GM12891 (cell line): ENCODE measurements around the gene RXFP4.
A peak's percentile ranks its signal among the peaks of the same experiment; 100 is the strongest.
"Not testable (repeated sequence)": the region's sequence is repeated elsewhere in the genome, so short reads cannot be mapped to it uniquely, and the experiment has no call there.

Experiments used
- DNase-seq: peaks from one replicate; pipeline ENCODE4 v3.0.0; 2011; ENCODE audit warnings: low spot score; ENCODE audit not compliant: insufficient read length
- FAIRE-seq: peaks from 2 replicates; lab custom pipeline; 2011; peaks lifted over from hg19 to GRCh38; lab: Jason Lieb, UNC
- PAX5 ChIP-seq: IDR thresholded peaks from 2 replicates; pipeline ENCODE4 v1.6.1; 2011; ENCODE audit warnings: low read length, moderate library complexity, mild to moderate bottlenecking; ENCODE audit not compliant: insufficient read depth, severe bottlenecking
- POLR2A ChIP-seq: IDR thresholded peaks from 2 replicates; pipeline ENCODE4 v1.6.1; 2011; ENCODE audit warnings: low read depth, low read length, control low read depth
- POLR2AphosphoS5 ChIP-seq: IDR thresholded peaks from 2 replicates; pipeline ENCODE4 v1.6.1; 2011; ENCODE audit warnings: low read depth, low read length, control low read depth
- POU2F2 ChIP-seq: IDR thresholded peaks from 2 replicates; pipeline ENCODE4 v1.6.1; 2011; ENCODE audit warnings: low read depth, mild to moderate bottlenecking, control low read depth, low read length, moderate library complexity
- SPI1 ChIP-seq: IDR thresholded peaks from 2 replicates; pipeline ENCODE4 v1.6.1; 2011; ENCODE audit warnings: low read depth, low read length, control low read depth
- TAF1 ChIP-seq: IDR thresholded peaks from 2 replicates; pipeline ENCODE4 v1.6.1; 2011; ENCODE audit warnings: low read depth, low read length, control low read depth

Gene RXFP4

DNA sequence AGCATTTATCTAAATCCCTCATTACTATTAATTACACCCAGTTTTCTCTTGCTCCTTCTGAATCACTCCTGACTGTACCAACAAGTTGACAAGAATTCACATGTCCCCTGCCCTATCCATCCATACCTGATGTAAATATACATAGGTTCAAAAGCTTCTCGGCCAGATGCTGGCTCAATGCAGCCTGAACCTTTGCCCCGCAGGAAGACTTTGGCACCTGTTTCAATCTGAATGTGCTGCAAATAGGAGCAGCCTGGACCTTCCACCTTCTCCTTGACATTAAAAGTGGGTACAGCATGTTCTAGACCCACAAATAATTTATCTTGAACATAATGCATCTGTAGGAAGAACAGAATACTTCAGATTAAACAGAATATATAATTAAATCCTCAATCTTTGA lies 15.9 kb upstream of the RXFP4 start:
- TF ChIP-seq POLR2A (no peak), POU2F2 (no peak), PAX5 (no peak), TAF1 (no peak), SPI1 (no peak), POLR2AphosphoS5 (no peak)
- DNase-seq = no peak
- FAIRE-seq = no peak

DNA sequence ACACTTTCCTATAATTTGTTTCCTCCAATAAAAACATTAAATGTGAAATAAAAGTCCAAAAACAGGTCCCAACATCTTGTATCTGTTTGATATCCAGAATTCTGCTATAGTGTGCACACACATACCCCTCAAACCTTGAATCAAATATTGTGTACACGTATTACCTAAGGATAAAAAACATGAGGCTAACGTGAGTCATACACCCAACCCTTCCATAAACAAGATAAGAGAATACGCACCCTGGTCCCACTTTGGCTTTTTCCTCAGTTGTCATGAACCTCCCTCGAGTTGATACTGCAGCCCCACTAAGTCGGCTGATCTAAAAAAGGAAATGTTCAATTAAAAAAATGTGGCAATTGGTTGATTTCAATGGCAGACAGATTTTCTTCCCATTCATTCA lies 12.4 kb upstream of the RXFP4 start:
- TF ChIP-seq POU2F2 (no peak), PAX5 (no peak), SPI1 (no peak), TAF1 (no peak), POLR2A (no peak), POLR2AphosphoS5 (no peak)
- no peak for DNase-seq
- no peak for FAIRE-seq

DNA sequence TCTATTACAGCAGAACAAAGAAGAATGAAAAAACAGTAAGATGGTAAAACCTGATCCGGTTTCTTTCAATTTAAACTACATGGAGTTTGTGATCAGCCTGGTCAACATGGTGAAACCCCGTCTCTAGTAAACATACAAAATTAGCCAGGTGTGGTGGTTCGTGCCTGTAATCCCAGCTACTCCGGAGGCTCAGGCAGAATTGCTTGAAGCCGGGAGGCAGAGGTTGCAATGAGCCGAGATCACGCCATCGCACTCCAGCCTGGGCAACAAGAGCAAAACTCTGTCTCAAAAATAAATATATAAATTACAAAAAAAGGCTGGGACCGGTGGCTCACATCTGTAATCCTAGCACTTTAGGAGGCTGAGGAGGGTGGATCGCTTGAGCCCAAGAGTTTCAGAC lies 10.7 kb upstream of the RXFP4 start:
- not testable (repeated sequence) for FAIRE-seq

DNA sequence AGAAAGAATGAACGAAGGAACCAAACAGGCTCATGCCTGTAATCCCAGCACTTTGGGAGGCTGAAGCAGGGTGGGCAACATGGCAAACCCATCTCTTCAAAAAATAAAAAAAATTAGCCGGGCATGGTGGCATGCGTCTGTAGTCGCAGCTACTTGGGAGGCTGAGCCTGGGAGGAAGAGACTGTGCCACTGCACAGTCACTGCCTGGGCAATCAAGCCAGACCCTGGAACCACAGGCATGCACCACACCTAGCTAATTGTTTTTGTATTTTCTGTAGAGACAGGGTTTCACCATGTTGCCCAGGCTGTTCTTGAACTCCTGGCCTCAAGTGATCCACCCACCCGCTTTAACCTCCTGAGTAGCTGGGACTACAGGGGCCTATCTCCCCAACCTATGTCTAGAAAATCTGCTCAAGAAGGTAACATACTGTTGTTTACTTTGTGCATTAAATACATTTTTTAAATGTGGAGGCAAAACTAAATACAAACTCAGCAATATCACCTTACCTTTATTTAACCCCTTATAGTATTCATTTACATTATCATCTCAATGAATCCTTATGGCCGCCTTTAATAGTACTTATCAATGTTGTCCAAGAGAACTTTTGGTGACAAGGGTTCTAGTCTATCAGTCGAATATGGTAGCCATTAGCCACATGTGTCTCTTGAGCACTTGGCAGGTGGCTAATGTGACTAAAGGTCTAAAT lies 10.0 kb upstream of the RXFP4 start:
- TF ChIP-seq PAX5 = no peak
- TF ChIP-seq POLR2AphosphoS5 = 0 out of 2 replicates have a peak, but pooled peaks have one; percentile 54
- TF ChIP-seq POU2F2 = no peak
- TF ChIP-seq POLR2A = peak; percentile 31; the same call in 1 of the 2 replicates
- TF ChIP-seq SPI1 = no peak
- TF ChIP-seq TAF1 = no peak
- FAIRE-seq (no peak), DNase-seq (no peak)

More for the DNA sequence above, 10.7 kb upstream of the RXFP4 start:
- DNase-seq = not testable (repeated sequence)

DNA sequence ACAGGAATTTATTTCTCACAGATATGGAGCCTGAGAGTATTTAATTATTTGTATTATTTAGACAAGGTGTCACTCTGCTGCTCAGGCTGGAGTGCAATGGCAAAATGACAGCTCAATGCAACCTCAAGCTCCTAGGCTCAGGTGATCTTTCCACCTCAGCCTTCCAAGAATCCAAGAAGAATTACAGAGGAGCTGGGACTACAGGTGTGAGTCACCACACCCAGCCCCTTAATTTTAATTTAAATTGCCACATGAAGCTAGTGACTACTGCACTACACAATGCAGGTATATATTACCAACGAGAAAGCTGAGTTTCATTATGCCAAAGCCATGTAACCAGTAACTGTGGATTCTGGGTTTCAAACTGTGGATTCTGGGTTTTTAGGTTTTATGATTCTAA lies 9.4 kb upstream of the RXFP4 start:
- no peak for FAIRE-seq
- DNase-seq = no peak
- TF ChIP-seq SPI1 = no peak
- TF ChIP-seq TAF1 = no peak
- TF ChIP-seq POU2F2 = no peak
- no peak for TF ChIP-seq POLR2AphosphoS5
- TF ChIP-seq POLR2A = no peak
- TF ChIP-seq PAX5 = no peak

DNA sequence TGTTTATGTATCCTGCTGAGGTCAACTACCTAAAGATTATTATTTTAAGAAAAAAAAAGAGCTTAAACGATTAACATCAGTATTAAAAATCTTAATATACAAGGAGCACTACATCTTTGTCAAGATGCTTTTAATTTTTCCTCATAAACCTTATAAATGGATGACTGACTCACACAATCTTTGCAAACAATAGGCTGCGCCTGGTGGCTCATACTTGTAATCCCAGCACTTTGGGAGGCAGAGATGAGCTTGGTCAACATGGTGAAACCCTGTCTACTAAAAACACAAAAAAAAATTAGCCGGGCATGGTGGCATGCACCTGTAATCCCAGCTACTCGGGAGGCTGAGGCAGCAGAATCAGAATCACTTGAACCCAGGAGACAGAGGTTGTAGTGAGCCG lies 9.0 kb upstream of the RXFP4 start:
- FAIRE-seq (no peak), DNase-seq (no peak)
- TF ChIP-seq SPI1 = no peak
- no peak for TF ChIP-seq PAX5
- TF ChIP-seq POLR2AphosphoS5 = no peak
- TF ChIP-seq POU2F2 = no peak
- TF ChIP-seq POLR2A = no peak
- no peak for TF ChIP-seq TAF1

DNA sequence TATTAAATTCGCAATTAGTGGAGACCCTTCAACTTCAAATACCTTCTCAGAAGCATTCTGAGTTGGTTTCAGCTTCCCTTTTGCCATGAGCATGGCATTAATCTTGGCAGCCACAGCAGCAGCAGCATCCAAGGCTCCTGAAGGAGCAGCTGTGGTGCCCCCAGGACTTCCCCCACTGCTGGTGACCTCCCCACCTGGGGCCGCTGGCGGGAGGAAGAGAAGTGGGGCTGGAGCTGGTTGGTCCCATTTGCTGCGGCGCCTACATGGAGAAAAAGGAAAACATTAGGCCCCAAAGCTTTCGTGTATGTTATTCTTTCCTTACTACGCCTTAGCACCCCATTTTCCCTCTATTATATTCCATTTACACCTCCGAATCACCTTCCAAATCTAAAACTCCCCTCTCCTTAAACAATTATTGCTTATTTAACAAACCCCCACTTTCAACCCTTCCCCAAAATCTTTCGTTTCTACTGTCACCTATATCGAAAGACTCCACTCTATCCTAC lies 7.8 kb upstream of the RXFP4 start:
- TF ChIP-seq POU2F2 (no peak), SPI1 (no peak), POLR2A (no peak), PAX5 (no peak)
- DNase-seq (no peak), FAIRE-seq (no peak)

DNA sequence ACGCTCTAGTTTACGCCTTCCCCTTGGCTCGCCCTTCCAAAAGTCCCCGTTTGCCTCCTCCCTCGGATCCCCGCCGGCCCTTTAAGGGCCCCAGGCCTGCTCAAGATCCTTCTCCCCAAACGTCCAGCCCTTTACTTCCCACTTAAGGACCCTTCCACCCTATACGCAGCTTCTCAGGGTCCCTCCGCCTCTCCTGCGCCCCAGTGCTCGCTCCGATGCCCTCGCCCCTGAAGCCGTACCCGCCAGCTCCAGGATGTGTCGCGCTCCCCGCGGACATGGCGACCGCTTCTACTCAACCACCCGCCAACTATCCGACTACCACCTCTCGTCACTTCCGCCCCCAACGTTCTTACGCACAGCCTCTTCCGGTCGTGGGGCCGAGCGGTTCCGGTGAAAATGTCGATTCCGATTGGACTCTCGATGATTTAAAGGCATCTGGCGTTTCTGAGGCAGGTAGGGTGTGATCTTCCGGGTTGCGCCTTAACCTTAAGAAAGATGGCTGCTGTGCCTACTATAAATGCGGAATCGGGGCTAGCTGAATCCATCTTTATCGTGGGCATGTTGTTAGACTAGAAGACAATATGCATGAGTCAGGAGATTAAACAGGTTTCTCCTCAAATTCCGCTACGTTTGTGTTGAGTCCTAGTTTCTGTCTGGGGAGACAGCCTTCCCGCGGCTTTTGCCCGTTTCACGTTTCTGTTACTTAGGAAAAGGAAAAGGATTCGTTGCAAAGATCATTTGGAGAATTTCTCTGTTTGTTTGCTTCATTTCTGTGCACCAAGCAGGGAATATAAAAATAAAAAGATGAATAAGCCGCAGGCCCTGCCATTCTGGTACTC lies 7.1 kb upstream of the RXFP4 start, which contains the start of gene KHDC4:
TSS of gene KHDC4 (minus strand) at position 317 of the 839 bp plus-strand sequence. CDS start at position 277, 40 bp downstream.
- FAIRE-seq (peak; percentile 99), DNase-seq (peak; percentile 85)
- TF ChIP-seq PAX5 (no peak), POU2F2 (peak; percentile 91), POLR2AphosphoS5 (peak; percentile 98), TAF1 (peak; percentile 94), POLR2A (peak; percentile 98), SPI1 (peak; percentile 59)

DNA sequence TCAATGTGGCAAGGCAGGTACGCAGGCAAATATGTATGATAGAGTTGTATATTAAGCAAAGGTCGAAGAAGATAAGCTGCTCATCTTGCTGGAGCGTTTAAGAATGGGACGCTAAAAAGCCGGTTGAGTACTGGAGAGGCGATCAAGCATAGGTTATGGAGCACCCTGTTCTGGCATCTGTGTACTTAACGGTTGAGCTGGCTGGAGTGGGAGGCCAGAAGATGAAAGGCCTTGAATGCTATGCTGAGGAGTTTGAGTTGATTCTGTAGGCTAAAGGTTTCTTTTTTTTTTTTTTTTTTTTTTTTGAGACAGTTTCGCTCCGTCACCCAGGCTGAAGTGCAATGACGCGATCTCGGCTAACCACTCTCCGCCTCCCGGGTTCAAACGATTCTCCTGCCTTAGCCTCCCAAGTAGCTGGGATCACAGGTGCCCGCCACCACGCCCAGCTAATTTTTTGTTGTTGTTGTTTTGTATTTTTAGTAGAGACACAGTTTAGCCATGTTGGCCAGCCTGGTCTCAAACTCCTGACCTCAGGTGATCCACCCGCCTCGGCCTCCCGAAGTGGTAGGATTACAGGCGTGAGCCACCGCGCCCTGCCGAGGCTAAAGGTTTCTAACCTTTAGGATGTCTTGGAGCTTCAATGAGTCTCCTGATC lies 6.4 kb upstream of the RXFP4 start:
- DNase-seq (no peak), FAIRE-seq (no peak)
- no peak for TF ChIP-seq SPI1
- TF ChIP-seq PAX5 = no peak
- TF ChIP-seq POLR2A = no peak
- TF ChIP-seq TAF1 = no peak
- no peak for TF ChIP-seq POLR2AphosphoS5
- TF ChIP-seq POU2F2 = no peak
